ENCODE measurements around the gene MTARC1. TPM values are rescaled to one million over a fixed set of nuclear protein-coding genes. Genes with fewer than 3 reads are reported as not detected.

MTARC1 gene
- total RNA-seq, 2 donors from 2014 or later = 5.2 to 71.5 TPM

DNA sequence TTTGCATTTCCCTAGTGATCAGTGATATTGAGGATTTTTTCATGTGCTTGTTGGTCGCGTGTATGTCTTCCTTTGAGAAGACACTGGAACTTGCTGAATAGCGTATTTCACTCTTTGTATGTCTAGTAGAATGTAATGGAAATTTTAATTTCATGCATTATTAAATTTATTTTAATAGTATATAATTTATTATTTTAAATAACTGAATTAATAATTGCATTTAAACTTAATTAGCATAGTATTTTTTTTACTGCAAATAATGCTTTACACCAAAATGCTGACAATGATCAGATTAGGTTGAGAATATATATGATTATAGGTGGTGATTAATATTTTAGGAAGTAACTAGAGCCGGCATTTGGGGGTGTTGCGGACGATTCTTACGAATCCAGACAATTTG lies 10.5 kb upstream of the MTARC1 start:
- 83 to 85% methylated on average over 7 of the region's 7 CpGs for WGBS, 2 donors
- no peak for DNase-seq
- TF ChIP-seq POLR2A (IDR thresholded peaks at IDR 0.05) = no peak
- TF ChIP-seq, protein P1, sequence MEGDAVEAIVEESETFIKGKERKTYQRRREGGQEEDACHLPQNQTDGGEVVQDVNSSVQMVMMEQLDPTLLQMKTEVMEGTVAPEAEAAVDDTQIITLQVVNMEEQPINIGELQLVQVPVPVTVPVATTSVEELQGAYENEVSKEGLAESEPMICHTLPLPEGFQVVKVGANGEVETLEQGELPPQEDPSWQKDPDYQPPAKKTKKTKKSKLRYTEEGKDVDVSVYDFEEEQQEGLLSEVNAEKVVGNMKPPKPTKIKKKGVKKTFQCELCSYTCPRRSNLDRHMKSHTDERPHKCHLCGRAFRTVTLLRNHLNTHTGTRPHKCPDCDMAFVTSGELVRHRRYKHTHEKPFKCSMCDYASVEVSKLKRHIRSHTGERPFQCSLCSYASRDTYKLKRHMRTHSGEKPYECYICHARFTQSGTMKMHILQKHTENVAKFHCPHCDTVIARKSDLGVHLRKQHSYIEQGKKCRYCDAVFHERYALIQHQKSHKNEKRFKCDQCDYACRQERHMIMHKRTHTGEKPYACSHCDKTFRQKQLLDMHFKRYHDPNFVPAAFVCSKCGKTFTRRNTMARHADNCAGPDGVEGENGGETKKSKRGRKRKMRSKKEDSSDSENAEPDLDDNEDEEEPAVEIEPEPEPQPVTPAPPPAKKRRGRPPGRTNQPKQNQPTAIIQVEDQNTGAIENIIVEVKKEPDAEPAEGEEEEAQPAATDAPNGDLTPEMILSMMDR (IDR thresholded peaks at IDR 0.05) = no peak
- Histone ChIP-seq H3K27me3 (no peaks in the 10 kb centered on the region), H3K36me3 (replicated peaks in 1 of 2; ENCODE audit: insufficient read depth in 1 of 2, low read depth in 2 of 2) (no peaks in the 10 kb centered on the region), H3K9me3 (no peaks in the 10 kb centered on the region), H3K27ac (no peak overlapping the region), H3K4me1 (no peaks in the 10 kb centered on the region), H3K4me3 (no peak overlapping the region)
- intact Hi-C loops (cut with DNase I) = loop anchor here (5.0 kb wide), 1 partner anchor 94 kb away; no protein-coding TSS in a partner anchor
- no peak for ATAC-seq

DNA sequence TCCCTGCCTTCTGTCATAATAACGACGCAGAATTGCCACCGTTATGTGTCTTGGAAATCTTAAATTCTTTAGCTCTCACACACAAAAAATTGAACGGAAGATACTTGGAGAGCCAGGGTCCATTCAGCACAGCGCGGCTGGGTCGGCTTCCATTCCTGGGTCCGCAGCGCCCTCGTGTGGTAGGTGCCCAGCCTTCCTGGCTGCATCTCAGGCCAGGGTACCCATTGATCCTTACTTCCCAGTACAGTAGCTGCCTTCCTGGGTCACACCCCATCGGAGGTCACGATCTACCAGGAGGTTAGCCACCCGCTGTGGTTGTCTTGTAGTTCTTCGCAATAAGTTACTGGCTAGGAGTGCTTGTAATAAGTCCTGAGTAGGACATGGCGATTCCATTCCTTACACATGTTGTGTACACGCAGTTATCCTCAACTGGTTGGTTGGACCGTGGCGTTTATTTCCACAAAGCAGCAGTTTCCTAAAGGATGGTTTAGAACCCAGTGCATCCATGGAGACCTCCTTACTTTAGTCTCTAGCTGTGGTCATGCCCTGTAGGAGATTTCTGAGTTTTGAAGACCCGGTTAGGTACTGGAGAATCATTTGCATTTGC lies 9.9 kb upstream of the MTARC1 start:
- intact Hi-C loops (cut with DNase I) = loop anchor here (5.0 kb wide), 1 partner anchor 95 kb away; no protein-coding TSS in a partner anchor
- Histone ChIP-seq H3K27me3 (no peaks in the 10 kb centered on the region), H3K4me3 (no peak overlapping the region), H3K36me3 (replicated peaks in 1 of 2; ENCODE audit: insufficient read depth in 1 of 2, low read depth in 2 of 2) (no peaks in the 10 kb centered on the region), H3K27ac (no peak overlapping the region), H3K4me1 (no peaks in the 10 kb centered on the region), H3K9me3 (no peaks in the 10 kb centered on the region)
- DNase-seq (peak; percentile 83 to 91 (median 86)), ATAC-seq (peak; percentile 95)
- 23 to 29% methylated on average over 17 to 19 of the region's 19 CpGs for WGBS, 2 donors
- TF ChIP-seq POLR2A (IDR thresholded peaks at IDR 0.05) = no peak
- TF ChIP-seq, protein P1 (IDR thresholded peaks at IDR 0.05) = peak; percentile 80 to 92 (median 87)

DNA sequence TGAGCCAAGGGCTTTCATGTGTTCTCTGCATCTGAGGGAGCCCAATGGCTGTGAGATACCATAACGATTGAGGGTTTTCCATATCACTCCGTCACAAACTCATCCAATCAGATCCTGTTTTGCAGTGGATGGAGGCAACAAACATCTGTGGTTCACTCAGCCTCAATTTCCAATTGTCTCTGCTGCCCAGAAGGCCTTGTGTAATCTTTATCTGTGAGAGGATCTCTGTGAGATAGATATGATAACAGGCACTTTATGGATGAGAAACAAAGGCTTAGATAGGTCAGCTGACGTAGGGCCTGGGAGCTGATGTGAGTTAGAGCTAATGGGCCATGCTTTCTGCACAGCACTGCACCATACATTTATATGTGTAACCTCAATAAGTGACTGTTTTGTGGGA lies 3.3 kb upstream of the MTARC1 start:
- H3K27ac ChIP-seq = no peak overlapping the region
- TF ChIP-seq POLR2A (IDR thresholded peaks at IDR 0.05) = no peak
- TF ChIP-seq, protein P1 (IDR thresholded peaks at IDR 0.05) = no peak
- DNase-seq = no peak
- H3K27me3 ChIP-seq = no peaks in the 10 kb centered on the region
- no peak overlapping the region for H3K4me3 ChIP-seq
- 74 to 76% methylated on average over 3 of the region's 3 CpGs for WGBS, 2 donors
- no peaks in the 10 kb centered on the region for H3K9me3 ChIP-seq
- peaks cover 17% of the 10 kb centered on the region for H3K4me1 ChIP-seq
- no peaks in the 10 kb centered on the region for H3K36me3 ChIP-seq (replicated peaks in 1 of 2; ENCODE audit: insufficient read depth in 1 of 2, low read depth in 2 of 2)
- no peak for ATAC-seq
- intact Hi-C loops (cut with DNase I) = no loop called here

DNA sequence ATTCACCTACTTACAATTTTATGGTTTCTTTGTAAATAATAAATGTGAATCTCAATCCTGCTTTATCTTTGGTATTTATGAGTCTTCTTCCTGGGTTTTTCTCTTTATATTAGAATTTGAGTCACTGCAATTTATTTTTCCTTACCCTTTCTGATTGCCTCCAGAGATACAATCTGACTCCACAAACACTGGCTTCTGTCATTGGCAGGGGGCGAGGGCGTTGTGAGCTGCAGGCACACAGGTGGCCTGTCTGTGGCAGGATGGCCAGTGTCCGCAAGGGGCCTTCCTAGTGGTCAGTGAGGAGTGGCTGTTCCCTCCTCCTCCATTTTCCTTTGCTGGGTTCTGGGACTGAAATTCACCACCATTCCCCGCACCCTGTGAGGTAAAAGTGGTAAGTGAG lies 2.0 kb upstream of the MTARC1 start:
- intact Hi-C loops (cut with DNase I) = no loop called here
- DNase-seq = no peak

More for the DNA sequence above, 2.0 kb upstream of the MTARC1 start:
- Histone ChIP-seq H3K4me3 (no peak overlapping the region), H3K4me1 (peaks cover 17% of the 10 kb centered on the region), H3K27me3 (no peaks in the 10 kb centered on the region), H3K36me3 (replicated peaks in 1 of 2; ENCODE audit: insufficient read depth in 1 of 2, low read depth in 2 of 2) (no peaks in the 10 kb centered on the region), H3K27ac (no peak overlapping the region), H3K9me3 (no peaks in the 10 kb centered on the region)
- TF ChIP-seq, protein P1 (IDR thresholded peaks at IDR 0.05) = no peak
- TF ChIP-seq POLR2A (IDR thresholded peaks at IDR 0.05) = no peak
- WGBS, 2 donors = 79 to 84% methylated on average over 4 of the region's 4 CpGs
- ATAC-seq = no peak
